Measurements from ENCODE around the gene GALK1.

Gene GALK1

GRCh38 chr17:75808905-75809621, 44.1 kb upstream of the GALK1 start:
- H3K27ac ChIP-seq = peak overlapping the region in 8 of 11 experiments; percentile 8 to 43 (median 34); a peak in 7 of 22 replicates
- no peak for TF ChIP-seq Cebpa-rat (IDR thresholded peaks at IDR 0.05)
- no peaks in the 10 kb centered on the region for H3K9me3 ChIP-seq (replicated peaks in 1 of 11)
- H3K4me3 ChIP-seq = no peak overlapping the region
- H3K36me3 ChIP-seq = peaks cover 46 to 75% (median 54%) of the 10 kb centered on the region in 11 experiments
- H3K27me3 ChIP-seq = no peaks in the 10 kb centered on the region
- H4K20me1 ChIP-seq = peaks cover 42 to 82% (median 51%) of the 10 kb centered on the region in 11 experiments; a peak in 20 of 22 replicates
- H3K4me1 ChIP-seq = peaks cover 16 to 47% (median 26%) of the 10 kb centered on the region in 10 experiments
- peak overlapping the region in 7 of 11 experiments; percentile 23 to 48 (median 32); a peak in 14 of 22 replicates for H3K9ac ChIP-seq
- H3K4me2 ChIP-seq = peak overlapping the region; percentile 26 to 61 (median 47); a peak in 21 of 22 replicates

DNA sequence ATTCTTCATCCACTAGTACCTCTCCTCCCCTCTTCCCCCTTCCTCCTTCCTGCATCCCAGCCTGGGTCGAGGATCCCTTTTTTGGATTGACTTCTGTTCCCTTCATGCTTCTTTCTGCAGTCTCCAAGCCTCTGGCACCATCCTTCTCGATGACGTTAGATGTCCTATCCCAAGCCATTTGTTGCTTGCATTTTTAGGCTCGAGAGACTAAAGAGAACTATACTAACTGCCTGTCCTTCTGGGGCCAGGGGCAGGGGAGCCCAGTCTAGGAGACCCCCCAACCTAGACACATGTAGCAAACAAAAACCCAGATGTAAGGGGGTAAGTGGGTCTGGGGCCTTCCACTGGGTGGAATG, 43.5 kb upstream of the GALK1 start:
- H3K9ac ChIP-seq = peak overlapping the region in 5 of 11 experiments; percentile 21 to 48 (median 37); a peak in 9 of 22 replicates

GRCh38 chr17:75807861-75808260, 42.9 kb upstream of the GALK1 start:
- Histone ChIP-seq H3K9ac (peak overlapping the region in 4 of 11 experiments; percentile 21 to 48 (median 42); a peak in 2 of 22 replicates), H3K4me2 (peak overlapping the region; percentile 26 to 60 (median 44); a peak in 13 of 22 replicates), H3K4me1 (peaks cover 16 to 49% (median 26%) of the 10 kb centered on the region in 10 experiments), H3K27ac (0 out of 22 replicates have a peak overlapping the region, but pooled peaks of 1 of the 11 experiments have one; percentile 35), H3K9me3 (replicated peaks in 1 of 11) (no peaks in the 10 kb centered on the region), H4K20me1 (peaks cover 44 to 87% (median 59%) of the 10 kb centered on the region in 11 experiments; a peak in 20 of 22 replicates), H3K36me3 (peaks cover 34 to 70% (median 50%) of the 10 kb centered on the region in 11 experiments), H3K4me3 (no peak overlapping the region), H3K27me3 (no peaks in the 10 kb centered on the region)
- TF ChIP-seq Cebpa-rat (IDR thresholded peaks at IDR 0.05) = no peak

More for the DNA sequence above, 43.5 kb upstream of the GALK1 start:
- H3K4me1 ChIP-seq = peaks cover 16 to 49% (median 26%) of the 10 kb centered on the region in 10 experiments
- peak overlapping the region; percentile 26 to 60 (median 44); a peak in 20 of 22 replicates for H3K4me2 ChIP-seq
- H3K27ac ChIP-seq = peak overlapping the region in 5 of 11 experiments; percentile 8 to 40 (median 35); a peak in 3 of 22 replicates
- TF ChIP-seq Cebpa-rat (IDR thresholded peaks at IDR 0.05) = no peak
- H3K9me3 ChIP-seq (replicated peaks in 1 of 11) = no peaks in the 10 kb centered on the region
- H3K27me3 ChIP-seq = no peaks in the 10 kb centered on the region
- H4K20me1 ChIP-seq = peaks cover 42 to 87% (median 55%) of the 10 kb centered on the region in 11 experiments; a peak in 20 of 22 replicates
- H3K4me3 ChIP-seq = no peak overlapping the region
- H3K36me3 ChIP-seq = peaks cover 41 to 71% (median 53%) of the 10 kb centered on the region in 11 experiments

DNA sequence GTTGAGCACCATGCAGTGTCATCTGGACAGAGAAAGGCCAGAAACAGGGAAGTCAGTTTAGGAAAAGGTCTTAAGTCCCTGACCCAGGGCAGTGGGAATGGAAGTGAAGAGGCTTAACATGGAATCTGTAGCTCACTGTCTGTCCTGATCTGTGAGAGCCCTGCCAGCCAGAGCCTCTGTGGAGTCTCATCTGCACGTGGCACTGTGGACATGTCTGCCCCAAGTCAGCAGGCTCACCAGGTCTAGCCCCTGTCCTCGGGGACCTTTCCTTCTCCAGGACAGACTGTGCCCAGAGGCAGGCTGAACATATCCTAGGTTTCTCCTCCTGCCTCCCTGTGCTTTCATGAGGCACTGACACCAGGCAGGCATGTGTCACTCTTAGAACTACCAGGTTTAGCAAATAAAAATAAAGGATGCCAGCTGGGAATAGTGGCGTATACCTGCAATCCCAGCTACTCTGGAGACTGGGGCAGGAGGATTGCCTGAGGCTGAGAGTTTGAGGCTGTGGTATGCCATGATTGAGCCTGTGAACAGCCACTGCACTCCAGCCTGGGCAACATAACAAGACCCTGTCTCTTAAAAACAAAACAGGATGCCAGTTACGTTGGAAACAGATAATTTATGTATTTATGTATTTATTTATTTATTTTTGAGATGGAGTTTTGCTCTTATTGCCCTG, 42.0 kb upstream of the GALK1 start:
- no peak for TF ChIP-seq Cebpa-rat (IDR thresholded peaks at IDR 0.05)
- Histone ChIP-seq H3K4me1 (peaks cover 16 to 49% (median 26%) of the 10 kb centered on the region in 10 experiments), H3K36me3 (peaks cover 26 to 68% (median 47%) of the 10 kb centered on the region in 11 experiments), H3K4me2 (peak overlapping the region in 1 of 11 experiments; percentile 31; a peak in 1 of 22 replicates), H3K9ac (peak overlapping the region in 2 of 11 experiments; percentile 6 to 22; a peak in 3 of 22 replicates), H3K27me3 (no peaks in the 10 kb centered on the region), H3K27ac (peak overlapping the region in 2 of 11 experiments; percentile 8 to 12; a peak in 2 of 22 replicates), H4K20me1 (peaks cover 44 to 90% (median 59%) of the 10 kb centered on the region in 11 experiments; a peak in 20 of 22 replicates), H3K4me3 (no peak overlapping the region), H3K9me3 (replicated peaks in 1 of 11) (no peaks in the 10 kb centered on the region)

- H3K27ac ChIP-seq = no peak overlapping the region
Observed at GRCh38 chr17:75803883-75804282, 38.9 kb upstream of the GALK1 start.

DNA sequence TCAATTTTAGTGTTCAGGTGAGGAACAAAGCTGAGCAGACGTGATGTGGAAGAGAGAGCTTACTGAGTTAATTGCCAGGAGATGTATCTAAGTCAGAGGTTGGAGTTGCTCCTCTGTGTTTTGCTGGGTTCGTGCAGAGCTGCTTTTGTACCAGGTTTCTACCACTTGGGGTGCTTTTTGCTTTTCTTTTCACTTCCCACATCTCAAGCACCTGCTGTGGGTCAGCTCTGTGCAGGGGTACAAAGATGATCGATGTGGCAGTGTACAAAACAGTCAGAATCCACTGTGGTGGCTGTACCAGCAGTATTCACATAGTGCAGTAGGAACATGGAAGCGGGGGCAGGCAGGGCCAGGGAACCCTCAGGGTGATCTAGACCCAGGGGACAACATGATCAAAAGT, 34.4 kb upstream of the GALK1 start:
- Histone ChIP-seq H3K4me2 (no peak overlapping the region), H4K20me1 (peaks cover 20 to 89% (median 52%) of the 10 kb centered on the region in 11 experiments; a peak in 18 of 22 replicates), H3K36me3 (peaks cover 62 to 95% (median 88%) of the 10 kb centered on the region in 11 experiments), H3K4me1 (peaks cover 0 to 13% (median 0%) of the 10 kb centered on the region in 10 experiments; a peak in 4 of 20 replicates), H3K27ac (no peak overlapping the region), H3K9me3 (replicated peaks in 1 of 11) (no peaks in the 10 kb centered on the region), H3K9ac (no peak overlapping the region), H3K27me3 (no peaks in the 10 kb centered on the region), H3K4me3 (no peak overlapping the region)
- no peak for TF ChIP-seq Cebpa-rat (IDR thresholded peaks at IDR 0.05)

More at GRCh38 chr17:75803883-75804282, 38.9 kb upstream of the GALK1 start:
- Histone ChIP-seq H3K27me3 (no peaks in the 10 kb centered on the region), H3K4me2 (no peak overlapping the region), H3K9ac (no peak overlapping the region), H3K4me1 (peaks cover 11 to 41% (median 20%) of the 10 kb centered on the region in 10 experiments), H4K20me1 (peaks cover 25 to 92% (median 57%) of the 10 kb centered on the region in 11 experiments; a peak in 18 of 22 replicates), H3K4me3 (no peak overlapping the region), H3K36me3 (peaks cover 21 to 65% (median 46%) of the 10 kb centered on the region in 11 experiments), H3K9me3 (replicated peaks in 1 of 11) (no peaks in the 10 kb centered on the region)
- TF ChIP-seq Cebpa-rat (IDR thresholded peaks at IDR 0.05) = no peak

DNA sequence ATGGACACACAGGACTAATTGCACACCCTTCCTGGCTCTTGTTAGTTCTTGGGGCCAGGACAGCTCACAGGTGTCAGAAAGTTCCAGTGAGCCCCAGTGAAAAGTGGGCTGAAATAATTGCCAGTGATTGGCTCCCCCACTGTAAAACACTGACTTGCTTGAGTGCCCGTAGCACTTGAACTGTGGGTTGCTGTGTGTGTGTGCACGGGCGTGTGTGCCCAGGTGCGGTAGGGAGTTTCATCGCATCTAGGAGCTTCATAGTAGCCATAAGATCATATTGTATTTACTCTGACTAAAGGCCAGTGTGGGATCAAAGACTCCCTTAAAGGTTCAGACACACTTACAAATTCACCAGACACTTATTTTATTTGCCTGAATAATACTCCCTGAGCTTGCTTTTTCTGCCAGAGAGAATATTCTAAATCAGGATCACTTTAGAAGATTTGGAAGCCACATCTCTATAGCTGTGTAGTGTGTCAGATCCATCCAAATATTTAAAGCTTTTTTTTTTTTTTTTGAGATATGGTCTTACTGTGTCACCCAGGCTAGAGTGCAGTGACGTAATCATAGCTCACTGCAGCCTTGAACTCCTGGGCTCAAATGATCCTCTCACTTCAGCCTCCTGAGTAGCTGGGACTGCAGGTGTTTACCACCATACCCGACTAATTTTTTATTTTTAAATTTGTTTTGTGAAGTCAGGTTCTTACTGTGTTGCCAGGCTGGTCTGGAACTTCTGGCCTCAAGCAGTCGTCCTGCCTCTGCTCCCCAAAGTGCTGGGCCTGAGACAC, 31.0 kb upstream of the GALK1 start:
- Histone ChIP-seq H3K9me3 (replicated peaks in 1 of 11) (no peaks in the 10 kb centered on the region), H3K4me1 (peaks cover 0 to 32% (median 13%) of the 10 kb centered on the region in 10 experiments; a peak in 14 of 20 replicates), H3K9ac (peak overlapping the region in 4 of 11 experiments; percentile 10 to 42 (median 19); a peak in 3 of 22 replicates), H3K27me3 (no peaks in the 10 kb centered on the region), H4K20me1 (peaks cover 15 to 85% (median 52%) of the 10 kb centered on the region in 11 experiments; a peak in 19 of 22 replicates), H3K27ac (no peak overlapping the region), H3K4me2 (0 out of 22 replicates have a peak overlapping the region, but pooled peaks of 1 of the 11 experiments have one; percentile 15), H3K4me3 (no peak overlapping the region), H3K36me3 (peaks cover 69 to 94% (median 86%) of the 10 kb centered on the region in 11 experiments)
- no peak for TF ChIP-seq Cebpa-rat (IDR thresholded peaks at IDR 0.05)

DNA sequence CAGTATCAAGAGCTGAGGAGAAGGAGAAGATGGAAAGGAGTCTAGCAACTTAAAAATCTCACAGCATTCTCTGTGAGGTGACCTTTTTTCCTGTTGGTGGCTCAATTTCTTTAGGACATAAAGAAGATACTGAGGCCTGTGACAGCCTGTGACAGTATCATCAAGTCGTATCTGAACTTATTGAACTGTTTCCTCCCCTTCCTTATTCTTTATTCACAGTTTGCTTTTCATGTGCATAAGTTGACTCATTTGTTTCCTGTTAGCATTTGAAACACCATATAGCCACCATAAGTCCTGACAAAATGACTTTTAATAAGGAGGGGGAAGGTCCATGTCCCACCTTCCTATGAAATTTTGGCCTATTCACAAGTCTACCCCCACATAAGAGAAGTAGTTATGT, 28.5 kb upstream of the GALK1 start:
- no peaks in the 10 kb centered on the region for H3K9me3 ChIP-seq (replicated peaks in 1 of 11)
- H3K4me3 ChIP-seq = no peak overlapping the region
- peak overlapping the region in 4 of 11 experiments; percentile 54 to 81 (median 62); a peak in 7 of 22 replicates for H3K4me2 ChIP-seq
- H3K27me3 ChIP-seq = no peaks in the 10 kb centered on the region
- peaks cover 9 to 86% (median 44%) of the 10 kb centered on the region in 11 experiments; a peak in 18 of 22 replicates for H4K20me1 ChIP-seq
- peak overlapping the region in 3 of 11 experiments; percentile 3 to 14 (median 12); a peak in 1 of 22 replicates for H3K27ac ChIP-seq
- H3K4me1 ChIP-seq = peaks cover 0 to 33% (median 13%) of the 10 kb centered on the region in 10 experiments; a peak in 14 of 20 replicates
- peak overlapping the region in 3 of 11 experiments; percentile 2 to 23 (median 3); a peak in 5 of 22 replicates for H3K9ac ChIP-seq
- H3K36me3 ChIP-seq = peaks cover 55 to 91% (median 80%) of the 10 kb centered on the region in 11 experiments
- no peak for TF ChIP-seq Cebpa-rat (IDR thresholded peaks at IDR 0.05)
